CD1c-positive myeloid dendritic cell (primary cell): ENCODE data around the gene TUBA8.
"Not testable (repeated sequence)": the region's sequence is repeated elsewhere in the genome, so short reads cannot be mapped to it uniquely, and the experiment has no call there.

Experiments used
- DNase-seq: peaks from one replicate; pipeline ENCODE4 v3.0.0-alpha.2; 2016; ENCODE audit errors: extremely low spot score

Gene TUBA8

DNA sequence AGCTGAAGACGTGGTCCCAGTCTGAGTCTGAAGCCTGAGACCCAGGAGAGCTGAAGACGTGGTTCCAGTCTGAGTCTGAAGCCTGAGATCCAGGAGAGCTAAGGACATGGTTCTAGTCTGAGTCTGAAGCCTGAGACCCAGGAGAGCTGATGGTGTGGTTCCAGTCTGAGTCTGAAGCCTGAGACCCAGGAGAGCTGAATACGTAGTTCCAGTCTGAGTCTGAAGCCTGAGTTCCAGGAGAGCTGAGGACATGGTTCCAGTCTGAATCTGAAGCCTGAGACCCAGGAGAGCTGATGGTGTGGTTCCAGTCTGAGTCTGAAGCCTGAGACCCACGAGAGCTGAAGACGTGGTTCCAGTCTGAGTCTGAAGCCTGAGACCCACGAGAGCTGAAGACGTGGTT, 4.6 kb upstream of the TUBA8 start:
- not testable (repeated sequence) for DNase-seq

DNA sequence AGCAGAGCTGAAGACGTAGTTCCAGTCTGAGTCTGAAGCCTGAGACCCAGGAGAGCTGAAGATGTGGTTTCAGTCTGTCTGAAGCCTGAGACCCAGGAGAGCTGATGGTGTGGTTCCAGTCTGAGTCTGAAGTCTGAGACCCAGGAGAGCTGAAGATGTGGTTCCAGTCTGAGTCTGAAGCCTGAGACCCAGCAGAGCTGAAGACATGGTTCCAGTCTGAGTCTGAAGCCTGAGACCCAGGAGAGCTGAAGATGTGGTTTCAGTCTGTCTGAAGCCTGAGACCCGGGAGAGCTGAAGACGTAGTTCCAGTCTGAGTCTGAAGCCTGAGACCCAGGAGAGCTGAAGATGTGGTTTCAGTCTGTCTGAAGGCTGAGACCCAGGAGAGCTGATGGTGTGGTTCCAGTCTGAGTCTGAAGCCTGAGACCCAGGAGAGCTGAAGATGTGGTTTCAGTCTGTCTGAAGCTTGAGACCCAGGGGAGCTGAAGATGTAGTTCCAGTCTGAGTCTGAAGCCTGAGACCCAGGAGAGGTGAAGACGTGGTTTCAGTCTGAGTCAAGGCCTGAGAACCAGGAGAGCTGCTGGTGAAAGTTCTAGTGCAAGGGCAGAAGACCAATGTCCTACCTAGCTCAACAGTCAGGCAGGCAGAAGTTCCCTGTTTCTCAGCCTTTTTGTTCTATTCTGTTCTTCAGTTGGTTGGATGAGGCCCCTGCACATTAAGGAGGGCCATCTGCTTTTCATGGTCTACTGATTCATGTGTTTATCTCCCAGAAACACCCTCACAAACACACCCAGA, 3.9 kb upstream of the TUBA8 start:
- DNase-seq, result not testable (repeated sequence)

DNA sequence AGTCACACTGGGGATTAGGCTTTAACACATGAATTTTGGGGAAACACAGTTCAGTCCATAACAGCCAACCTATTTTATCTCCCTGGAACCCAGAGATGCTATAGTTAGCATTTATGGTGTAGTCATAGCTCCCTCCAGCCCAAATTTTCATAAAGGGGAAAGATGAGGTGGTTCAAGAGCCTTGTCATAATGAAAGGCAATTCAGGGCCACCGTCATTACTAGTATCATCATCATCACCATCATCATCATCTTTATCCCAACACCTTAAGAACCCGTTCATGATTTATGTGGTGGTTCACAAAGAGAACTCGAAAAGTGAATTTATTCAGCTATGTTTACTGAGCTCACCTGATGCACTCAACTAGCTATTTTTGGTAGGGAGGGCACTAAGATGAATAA, 2.4 kb upstream of the TUBA8 start:
- no peak for DNase-seq

DNA sequence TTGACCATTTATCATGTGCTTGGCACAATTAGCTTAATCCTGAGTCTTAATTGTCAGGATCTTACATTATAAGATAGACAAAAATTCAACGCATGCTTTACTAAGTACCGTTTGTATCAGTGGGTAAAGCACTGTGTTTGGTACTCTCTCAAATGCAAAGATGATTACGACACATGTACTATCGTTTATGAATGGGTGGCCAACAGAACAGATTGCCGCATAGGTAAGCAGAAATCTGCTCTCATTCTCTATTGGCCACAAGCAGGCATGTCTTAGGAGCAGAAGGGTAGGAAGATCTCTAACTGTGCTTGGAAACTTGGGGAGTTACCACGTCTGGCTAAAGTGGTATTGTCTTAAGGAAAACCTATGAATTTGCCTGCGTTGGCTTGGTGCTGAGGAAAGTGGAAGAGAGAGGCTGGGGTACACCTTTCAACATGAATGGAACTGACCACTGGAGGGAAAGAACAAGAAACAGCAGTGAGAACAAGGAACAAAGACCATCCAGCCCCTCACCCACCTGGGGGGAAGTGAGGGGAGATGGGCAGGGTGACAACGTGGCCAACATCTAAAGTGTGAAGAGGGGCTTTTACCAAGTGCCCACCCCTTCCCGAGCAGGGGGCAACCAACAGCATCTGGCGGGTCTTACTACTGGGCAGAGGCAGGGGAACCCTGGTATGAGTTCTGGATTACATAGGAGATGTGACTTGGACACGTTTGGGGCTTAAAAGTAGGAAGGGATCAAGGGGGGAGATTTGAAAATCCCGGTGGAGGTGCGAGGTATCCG, 1.0 kb upstream of the TUBA8 start:
- DNase-seq, result no peak

DNA sequence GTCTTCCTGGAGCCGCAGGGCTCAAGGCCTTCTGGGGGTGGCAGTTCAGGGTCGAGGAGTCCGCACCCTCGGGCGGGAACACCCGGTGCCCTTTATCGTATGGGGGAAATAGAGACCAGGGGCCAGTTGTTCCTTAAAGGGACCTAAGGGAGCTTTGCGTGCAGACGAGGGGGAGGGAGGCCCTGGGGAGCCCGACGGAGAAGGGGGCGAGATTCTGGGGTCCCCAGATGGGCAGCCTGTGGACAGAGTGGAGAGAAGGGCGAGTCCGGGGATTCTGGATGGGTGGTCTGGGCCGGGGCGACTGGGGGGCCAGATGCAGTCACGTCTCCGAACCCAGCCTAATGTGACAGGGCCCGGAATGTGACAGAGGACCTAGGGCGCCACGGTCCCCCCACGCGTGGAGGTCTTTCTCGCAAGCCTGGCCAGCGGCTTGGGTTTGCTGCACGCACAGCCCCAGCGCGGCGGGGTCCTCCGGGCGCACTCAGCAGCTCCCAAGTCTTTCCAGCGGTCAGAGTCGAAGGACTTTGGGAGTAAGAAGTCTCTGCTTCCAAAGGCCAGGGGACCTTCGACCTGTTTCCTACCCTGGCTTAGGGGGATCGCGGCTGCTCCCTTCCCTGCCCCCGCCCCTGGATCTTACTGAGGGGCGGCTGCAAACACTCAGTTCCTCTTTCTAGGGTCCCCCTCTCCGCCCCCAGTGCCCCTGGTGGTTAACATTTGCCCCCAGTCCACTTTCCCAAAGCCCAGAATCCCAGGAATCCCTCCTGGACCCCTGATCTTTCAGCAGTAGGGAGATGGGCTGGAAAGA, 547 bp downstream of the TUBA8 start:
- no peak for DNase-seq

DNA sequence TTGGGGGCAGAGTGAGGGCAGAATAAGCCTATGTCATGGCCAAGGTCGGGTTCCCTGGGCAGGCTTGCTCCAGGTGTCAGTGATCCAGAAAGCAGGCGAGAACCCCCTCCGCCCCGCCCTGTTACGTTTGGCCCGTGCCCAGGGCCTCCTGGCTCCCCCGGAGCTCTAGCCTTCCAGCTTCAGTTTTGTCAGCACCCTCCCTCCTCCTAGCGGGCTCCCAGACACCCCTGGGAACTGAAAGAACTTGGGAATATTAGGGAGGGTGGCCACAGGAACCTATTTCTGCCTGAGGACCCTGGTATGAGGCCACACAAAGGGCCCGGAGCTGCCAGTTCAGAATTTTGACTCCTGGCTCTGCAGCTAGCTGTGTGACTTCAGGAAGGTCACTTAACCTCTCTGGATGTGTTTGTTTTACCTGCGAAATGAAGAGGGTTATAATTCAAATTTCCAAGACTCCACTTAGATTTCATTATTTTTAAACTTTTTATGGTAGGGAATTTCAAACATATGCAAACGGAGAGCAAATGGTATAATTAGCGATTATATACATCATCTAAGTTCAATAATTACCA, 1.2 kb downstream of the TUBA8 start:
- no peak for DNase-seq

DNA sequence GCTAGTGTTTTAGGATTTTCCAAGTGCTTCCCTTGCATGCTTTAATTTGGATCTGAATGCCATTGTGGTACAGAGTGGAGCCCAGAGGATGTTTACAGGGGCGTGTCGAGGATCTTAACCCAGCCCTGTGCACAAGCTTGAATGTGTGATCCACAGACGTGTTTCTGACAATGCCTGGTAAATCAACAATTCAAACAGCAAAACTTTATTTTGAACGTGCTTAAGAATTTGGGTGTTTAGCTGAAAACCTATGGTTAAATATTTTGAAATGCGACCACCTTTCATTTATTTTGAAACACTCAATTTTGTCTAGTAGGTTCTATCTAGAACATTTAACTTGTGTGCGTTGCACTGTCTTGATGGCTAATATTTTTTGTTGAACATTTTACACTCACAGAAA, 1.8 kb downstream of the TUBA8 start:
- no peak for DNase-seq

DNA sequence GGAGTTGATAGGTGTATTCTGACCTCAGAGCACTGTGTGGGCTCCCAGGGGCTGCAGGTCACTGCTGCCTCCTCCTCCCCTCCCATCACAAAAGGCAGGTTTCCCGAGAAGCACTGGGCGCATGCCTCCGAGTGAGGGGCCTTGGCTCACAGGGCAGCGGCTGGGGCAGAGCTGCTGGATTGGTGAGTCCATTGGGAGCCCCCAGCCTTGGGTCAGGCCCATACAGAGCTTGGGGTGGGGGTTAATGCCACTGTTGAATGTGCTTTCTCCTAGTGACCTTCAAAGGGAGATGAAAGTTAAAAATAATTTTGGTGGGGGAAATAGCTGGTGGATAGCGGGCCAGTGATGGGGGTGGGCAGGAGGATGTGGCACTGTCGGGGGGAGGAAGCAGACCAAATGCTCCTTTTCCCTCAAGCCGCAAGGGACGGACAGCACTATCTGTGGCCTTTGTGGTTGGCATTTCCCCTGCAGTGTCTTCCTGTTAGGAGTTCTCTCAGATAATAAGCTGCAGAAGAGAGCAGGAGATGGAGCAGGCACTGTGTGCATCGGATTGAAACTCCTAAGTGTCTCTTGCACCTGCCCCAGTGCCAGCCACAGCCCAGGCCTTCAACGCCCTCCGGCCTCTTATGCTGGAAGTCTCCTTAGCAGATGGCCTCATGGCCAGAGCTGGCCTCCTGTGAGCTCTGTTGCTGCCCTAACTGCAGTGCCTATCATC, 3.2 kb downstream of the TUBA8 start:
- DNase-seq, result peak; percentile 23

DNA sequence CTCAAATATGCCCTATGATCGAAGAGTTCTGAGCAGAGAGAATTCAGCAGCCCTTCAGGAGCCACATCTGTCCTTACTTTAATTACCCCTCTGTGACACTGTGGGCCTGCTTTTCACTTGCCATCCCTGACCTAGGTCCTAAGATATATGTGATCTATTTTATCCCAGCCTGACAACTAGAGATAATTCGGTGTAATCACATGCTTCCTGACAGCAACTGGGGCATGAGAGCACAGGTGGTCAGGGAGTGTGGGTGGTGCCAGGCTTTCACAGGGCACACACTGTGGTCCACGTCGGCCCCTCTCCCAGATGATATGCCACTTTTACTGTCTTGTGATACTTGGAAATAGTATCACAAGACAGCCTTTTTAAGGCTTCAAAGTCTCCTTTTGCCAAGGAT, 3.9 kb downstream of the TUBA8 start:
- DNase-seq, result no peak

DNA sequence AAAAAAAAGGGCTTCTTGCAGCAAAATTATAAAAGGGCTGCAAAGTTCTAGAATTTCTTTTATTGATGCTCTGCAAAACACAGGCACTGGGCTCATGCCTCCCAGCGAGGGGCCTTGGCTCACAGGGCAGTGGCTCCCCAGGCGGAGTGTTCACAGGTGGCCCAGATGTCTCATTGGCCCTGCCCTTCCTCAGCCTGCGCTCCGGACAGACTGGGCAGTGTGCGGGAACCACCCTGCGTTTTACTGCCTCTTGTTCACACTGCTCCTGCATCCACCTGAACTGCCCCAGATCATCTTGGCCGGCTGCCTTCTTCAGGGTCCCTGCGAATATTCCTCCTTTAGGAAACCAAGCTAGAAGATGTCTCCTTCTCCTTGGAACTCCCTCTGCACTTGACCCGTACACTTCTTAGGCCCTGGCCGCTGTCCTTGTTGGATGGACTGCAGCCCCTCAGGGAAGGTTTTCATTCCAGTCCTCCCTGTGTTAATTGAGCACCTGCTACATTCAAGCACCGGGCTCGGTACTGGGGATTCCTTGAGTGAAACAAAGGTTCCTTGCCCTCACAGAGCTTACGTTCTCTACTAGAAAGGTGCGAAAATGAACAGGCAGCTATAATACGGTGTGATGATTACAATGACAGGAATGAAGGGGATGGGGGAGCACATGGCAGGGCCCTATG, 4.5 kb downstream of the TUBA8 start:
- DNase-seq, result no peak

DNA sequence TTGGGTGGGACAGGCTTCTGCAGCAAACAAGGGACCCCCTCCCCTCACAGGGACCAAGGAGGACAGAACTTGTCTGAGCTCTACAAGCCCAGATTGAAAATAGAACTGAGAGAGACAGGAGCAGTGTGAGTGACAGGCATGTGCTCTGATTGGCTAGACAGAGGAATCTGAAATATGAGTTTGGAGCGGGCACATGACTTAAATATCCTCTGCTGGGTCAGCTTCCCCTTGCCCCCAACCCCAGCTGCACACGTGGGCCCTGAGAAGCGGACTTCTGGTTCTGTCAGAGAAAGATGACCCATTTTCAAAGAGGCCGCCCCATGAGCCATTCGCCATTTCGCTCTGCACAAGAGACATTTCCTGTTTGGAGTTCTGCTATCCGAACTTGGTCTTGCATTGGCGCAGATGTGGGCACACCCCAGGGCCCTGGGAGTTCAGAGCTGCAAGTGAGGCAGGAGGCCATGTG, 5.3 kb downstream of the TUBA8 start:
- DNase-seq, result peak; percentile 14

DNA sequence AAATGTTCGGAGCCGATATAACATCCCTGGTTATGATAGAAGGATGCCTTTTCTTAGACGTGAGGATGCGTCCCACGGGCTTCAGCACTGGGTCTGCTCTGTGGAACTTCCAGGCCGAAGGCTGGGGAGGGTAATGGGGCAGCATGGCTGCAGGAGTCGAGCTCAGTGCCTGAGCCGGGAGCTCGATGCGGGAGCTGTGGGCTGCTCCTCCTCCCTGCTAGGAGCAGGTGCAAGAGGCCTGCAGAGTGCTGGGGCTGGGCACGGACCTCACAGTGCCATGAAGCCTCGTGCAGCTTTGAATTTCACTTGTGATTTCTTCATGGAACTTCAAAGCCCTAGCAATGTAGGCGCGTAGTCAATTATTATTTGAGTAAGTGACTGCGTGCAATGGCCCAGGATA, 6.0 kb downstream of the TUBA8 start:
- DNase-seq, result no peak

DNA sequence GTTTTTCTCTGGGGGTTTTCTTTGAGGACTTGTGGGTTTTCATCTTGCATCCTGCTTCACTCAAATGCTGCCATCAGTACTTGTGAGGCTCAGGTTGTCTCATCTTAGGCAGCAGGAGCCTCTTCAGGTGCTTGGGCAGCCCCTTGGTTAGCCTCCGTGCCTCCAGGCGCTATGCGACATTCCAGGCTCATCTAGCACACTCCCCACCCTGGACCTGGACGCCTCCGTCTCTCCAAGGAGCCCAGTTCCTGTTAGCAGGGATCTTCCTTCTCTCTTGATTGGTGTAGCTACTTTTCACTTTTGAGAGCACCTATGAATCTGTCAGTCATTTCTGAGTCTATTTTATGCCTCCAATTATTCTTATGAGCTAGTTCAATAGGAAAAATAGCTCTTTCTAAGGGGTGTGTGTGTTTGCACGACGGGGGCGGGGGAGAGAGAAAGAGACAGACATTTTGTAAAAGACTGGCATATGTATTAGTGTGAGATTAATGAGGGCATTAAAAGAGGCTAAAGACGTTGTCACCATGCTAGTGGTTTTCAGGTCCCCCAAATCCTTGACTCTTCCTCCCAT, 7.8 kb downstream of the TUBA8 start:
- no peak for DNase-seq

DNA sequence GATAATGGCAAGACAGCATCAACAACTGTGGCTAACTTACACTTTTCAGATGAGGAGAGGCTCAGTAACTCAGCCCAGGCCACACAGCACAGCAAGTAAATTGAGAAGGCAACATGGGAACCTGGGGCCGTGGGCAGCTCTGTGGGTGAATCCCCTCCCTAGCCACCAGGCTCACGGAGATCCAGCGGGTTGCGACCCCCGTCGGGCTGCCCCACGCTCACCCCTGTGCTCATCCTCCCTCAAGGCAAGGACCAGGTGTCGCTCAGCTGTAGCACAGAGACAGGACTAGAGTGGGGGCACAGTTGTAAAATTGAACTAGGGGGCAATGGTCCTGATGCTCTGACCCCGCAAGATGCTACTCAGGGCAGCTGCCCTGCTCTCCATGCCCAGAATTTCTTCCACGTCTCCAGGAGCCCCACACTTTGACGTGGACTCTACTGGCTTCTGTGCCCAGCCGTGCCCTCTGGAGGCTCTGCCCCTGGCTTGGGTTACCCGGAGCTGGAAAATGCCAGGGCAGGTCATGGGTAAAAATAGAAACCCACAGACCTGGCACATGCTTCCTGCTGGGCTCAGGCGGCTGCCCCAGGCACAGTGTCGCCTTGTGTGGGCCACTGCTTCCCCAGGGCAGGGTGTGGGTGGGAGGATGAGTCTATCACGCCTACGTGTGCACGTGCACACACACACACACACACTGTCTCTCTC, 9.0 kb downstream of the TUBA8 start:
- DNase-seq, result peak; percentile 48

DNA sequence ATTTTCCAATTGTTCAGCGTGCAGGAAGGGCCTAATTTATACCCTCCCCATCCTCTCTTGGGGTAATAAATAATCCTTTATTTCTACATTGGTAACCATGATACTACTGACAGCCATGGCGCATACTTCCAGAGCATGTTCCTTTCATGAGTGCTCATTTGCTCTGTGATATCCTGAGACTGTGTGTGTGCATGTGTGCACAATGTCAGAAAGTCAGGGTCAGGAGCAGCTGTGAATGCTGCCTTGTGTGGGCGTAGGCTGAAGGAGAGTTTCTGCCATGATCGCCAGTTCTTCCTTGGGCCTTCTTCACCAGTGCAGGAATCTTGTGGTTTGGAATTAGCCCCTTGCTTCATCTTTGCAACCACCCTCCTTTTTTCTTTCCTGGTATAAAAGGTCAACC, 10.2 kb downstream of the TUBA8 start:
- DNase-seq, result no peak

DNA sequence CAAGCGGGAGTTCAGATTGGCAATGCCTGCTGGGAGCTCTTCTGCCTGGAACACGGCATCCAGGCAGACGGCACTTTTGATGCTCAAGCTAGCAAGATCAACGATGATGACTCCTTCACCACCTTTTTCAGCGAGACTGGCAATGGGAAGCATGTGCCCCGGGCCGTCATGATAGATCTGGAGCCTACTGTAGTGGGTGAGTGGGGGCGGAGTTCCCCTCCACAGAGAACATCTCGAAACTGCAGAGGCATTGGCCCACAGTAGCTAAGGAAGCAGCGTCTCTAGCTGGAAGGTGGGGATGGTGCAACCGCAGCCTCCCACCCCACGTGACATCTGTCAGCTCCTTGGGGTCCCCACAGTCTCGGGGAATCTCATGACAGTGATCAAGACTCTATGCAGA, 10.9 kb downstream of the TUBA8 start:
- peak; percentile 37 for DNase-seq

DNA sequence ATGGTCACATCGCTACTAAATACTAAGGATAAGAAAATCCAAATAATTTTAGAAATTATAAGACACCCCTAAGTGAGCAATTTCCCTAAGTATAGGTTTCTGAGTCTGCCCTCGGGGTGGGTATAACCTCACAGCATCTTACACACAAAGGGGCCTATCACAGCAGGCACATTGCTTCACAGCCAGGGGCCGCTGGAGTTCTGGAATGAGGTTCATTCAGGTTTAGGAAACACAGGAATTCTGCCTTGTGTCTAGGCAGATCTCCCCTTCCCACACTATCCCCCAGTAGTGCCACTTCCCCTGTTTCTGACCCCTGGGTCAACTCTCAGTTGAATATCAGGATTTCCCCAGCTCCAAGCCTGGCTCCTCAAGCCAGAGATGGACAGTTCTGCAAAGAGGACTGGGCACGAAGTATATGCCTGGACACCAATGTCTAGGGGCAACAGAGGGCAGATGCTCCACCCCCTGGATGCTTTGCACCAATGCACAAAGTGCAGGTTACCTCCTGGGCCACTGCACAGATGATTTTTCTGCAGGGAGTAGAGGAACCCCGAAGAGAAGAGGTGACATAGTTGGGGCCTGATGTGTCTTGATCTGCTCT, 11.4 kb downstream of the TUBA8 start:
- no peak for DNase-seq

DNA sequence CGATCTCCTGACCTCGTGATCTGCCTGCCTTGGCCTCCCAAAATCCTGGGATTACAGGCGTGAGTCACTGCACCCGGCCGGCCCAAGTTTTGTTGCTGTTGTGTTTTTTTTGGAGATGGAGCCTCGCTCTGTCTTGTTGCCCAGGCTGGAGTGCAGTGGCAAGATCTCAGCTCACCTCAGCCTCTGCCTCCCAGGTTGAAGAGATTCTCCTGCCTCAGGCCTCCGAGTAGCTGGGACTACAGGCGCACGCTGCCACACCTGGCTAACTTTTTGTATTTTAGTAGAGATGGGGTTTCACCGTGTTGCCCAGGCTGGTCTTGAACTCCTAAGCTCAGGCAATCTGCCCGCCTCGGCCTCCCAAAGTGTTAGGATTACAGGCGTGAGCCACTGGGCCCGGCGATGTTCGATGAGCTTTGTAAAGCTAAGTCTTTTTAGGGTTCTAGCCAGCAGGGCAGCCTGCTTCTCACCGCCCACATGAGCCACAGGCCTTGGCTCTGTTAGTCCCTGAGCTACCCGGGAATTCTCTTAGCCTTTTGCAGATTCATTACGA, 12.9 kb downstream of the TUBA8 start:
- DNase-seq, result not testable (repeated sequence)

DNA sequence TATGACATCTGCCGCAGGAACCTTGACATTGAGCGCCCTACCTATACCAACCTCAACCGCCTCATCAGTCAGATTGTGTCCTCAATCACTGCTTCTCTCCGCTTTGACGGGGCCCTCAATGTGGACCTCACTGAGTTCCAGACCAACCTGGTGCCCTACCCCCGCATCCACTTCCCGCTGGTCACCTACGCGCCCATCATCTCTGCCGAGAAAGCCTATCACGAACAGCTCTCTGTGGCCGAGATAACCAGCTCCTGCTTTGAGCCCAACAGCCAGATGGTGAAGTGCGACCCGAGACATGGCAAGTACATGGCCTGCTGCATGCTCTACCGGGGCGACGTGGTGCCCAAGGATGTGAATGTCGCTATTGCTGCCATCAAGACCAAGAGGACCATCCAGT, 16.0 kb downstream of the TUBA8 start:
- DNase-seq, result no peak
